AG10803 (cell line): ENCODE results near the gene SMYD1.
A peak's percentile ranks its signal among the peaks of the same experiment; 100 is the strongest.

Experiments used
- DNase-seq: peaks from one replicate; pipeline ENCODE4 v3.0.0; 2010; ENCODE audit warnings: low read depth
- H3K4me3 ChIP-seq: 2 replicates; pipeline ENCODE4 v1.5.1; 2011; ENCODE audit warnings: mild to moderate bottlenecking, low read length, control low read depth
- CTCF ChIP-seq: conservative IDR thresholded peaks from 2 replicates; pipeline ENCODE4 v1.5.1; 2011; ENCODE audit warnings: mild to moderate bottlenecking, low read length, control low read depth, inconsistent platforms

SMYD1 gene

GRCh38 chr2:88055371-88056128 is 12.1 kb upstream of the SMYD1 start, which contains the start of gene KRCC1:
TSS of gene KRCC1 (minus strand) at chr2:88055783. CDS start at chr2:88028563, 27,220 bp downstream.
- DNase-seq: peak; percentile 96
- TF ChIP-seq CTCF: no peak
- H3K4me3 ChIP-seq: peak within 1 kb of the TSS; percentile 90

GRCh38 chr2:88057437-88057844 is 10.2 kb upstream of the SMYD1 start:
- no peak for DNase-seq
- H3K4me3 ChIP-seq: no peak overlapping the region
- TF ChIP-seq CTCF: no peak

GRCh38 chr2:88058191-88058590 is 9.4 kb upstream of the SMYD1 start:
- no peak for DNase-seq
- H3K4me3 ChIP-seq: no peak overlapping the region
- no peak for TF ChIP-seq CTCF

- peak; percentile 40 for DNase-seq
- TF ChIP-seq CTCF: peak; percentile 86
Observed at GRCh38 chr2:88059979-88060906, 7.4 kb upstream of the SMYD1 start.

GRCh38 chr2:88060907-88061275 is 6.7 kb upstream of the SMYD1 start:
- TF ChIP-seq CTCF: no peak
- H3K4me3 ChIP-seq: no peak overlapping the region
- no peak for DNase-seq

More at GRCh38 chr2:88059979-88060906, 7.4 kb upstream of the SMYD1 start:
- H3K4me3 ChIP-seq: no peak overlapping the region

- no peak for DNase-seq
- no peak overlapping the region for H3K4me3 ChIP-seq
- no peak for TF ChIP-seq CTCF
Observed at GRCh38 chr2:88061295-88061694, 6.3 kb upstream of the SMYD1 start.
